ENCODE results near the gene GATA5. TPM values are rescaled to one million over a fixed set of nuclear protein-coding genes. Genes with fewer than 3 reads are reported as not detected.

GATA5 gene
- total and polyA plus RNA-seq, 8 donors, result 0.02 to 0.34 (median 0.15) TPM; not detected in 5

DNA sequence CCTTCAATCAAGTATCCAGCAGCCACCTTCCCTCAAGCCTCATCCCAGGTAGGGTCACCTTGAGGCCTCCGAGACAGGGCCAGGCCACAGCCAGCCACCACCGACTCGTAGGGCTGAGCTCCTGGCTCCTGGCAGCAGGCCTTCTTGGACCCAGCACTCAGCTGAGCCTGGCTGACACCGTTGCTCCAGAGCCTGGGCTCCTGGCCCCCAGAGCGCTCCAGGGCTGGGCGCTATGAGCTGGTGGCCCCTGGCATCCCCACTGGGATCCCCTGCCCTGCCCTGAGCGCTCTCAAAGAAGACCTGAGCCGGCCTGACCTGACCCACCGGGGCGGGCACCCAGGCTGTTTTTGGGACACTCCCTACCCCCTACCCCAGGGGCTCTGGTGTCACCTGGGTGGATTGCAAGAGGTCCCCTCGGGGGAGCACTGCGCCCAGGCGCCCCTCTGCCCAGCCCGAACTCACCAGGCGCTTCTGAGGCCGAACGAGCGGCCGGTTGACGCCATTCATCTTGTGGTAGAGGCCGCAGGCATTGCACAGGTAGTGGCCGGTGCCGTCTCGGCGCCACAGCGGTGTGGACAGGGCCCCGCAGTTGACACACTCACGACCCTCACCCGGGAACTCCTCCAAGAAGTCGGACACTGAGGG, 2.7 kb downstream of the GATA5 start:
- Histone ChIP-seq H3K27me3 (peaks cover 0 to 29% (median 9%) of the 10 kb centered on the region in 4 donors), H3K9me3 (no peaks in the 10 kb centered on the region), H3K4me3 (no peak overlapping the region), H3K4me1 (peaks cover 0 to 7% (median 0%) of the 10 kb centered on the region in 3 donors), H3K36me3 (no peaks in the 10 kb centered on the region), H3K27ac (no peak overlapping the region)
- TF ChIP-seq CTCF (IDR thresholded peaks at IDR 0.05), result no peak
- DNase-seq (no peak), ATAC-seq (no peak), FAIRE-seq (no peak)
- intact Hi-C loops (cut with DNase I), result no loop called here
- WGBS, 2 donors, result 78 to 82% methylated on average over 29 to 30 of the region's 30 CpGs

DNA sequence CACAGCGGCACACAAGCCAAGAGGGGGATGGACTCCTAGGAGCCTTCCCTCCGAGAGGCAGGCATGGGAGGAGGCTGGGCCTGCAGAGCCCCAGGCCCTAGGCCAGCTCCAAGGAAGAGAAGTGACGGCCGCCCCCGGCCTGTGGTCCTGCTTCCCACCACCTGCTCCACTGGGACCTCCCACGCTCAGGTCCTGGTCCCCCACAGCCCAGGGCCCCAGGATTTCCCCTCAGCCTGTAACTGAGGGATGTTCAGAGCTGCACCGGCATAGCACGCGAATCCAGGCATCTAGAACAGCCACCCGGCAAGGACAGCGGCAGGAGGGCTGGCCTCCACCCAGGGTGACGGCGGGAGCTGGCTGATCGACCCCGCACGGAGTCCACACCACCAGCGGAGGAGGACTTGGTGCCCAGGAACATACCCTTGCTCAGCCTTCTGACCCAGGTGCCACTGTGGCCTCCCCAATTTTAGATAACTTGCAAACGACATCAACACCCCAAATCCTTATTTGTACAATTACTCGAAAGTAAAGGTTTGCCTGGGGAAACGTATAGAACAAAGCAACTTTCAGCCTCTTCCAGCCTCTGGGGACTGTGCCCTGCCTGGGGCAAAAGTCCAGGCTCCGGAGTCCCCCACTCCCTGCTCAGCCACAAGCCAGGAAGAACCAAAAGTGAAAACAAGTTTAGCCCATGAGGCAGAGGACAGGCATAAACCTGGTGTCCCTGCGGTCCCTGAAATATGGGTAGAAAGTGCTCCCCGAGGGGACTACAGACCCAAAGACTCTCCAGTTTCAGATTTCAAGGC, 3.5 kb downstream of the GATA5 start:
- TF ChIP-seq CTCF (IDR thresholded peaks at IDR 0.05), result no peak
- Histone ChIP-seq H3K27me3 (peaks cover 0 to 22% (median 7%) of the 10 kb centered on the region in 4 donors), H3K9me3 (no peaks in the 10 kb centered on the region), H3K4me3 (no peak overlapping the region), H3K36me3 (no peaks in the 10 kb centered on the region), H3K27ac (no peak overlapping the region), H3K4me1 (peaks cover 0 to 7% (median 0%) of the 10 kb centered on the region in 3 donors)
- intact Hi-C loops (cut with DNase I), result no loop called here
- FAIRE-seq (no peak), ATAC-seq (no peak), DNase-seq (no peak)
- WGBS, 2 donors, result 82 to 86% methylated on average over 23 of the region's 23 CpGs

DNA sequence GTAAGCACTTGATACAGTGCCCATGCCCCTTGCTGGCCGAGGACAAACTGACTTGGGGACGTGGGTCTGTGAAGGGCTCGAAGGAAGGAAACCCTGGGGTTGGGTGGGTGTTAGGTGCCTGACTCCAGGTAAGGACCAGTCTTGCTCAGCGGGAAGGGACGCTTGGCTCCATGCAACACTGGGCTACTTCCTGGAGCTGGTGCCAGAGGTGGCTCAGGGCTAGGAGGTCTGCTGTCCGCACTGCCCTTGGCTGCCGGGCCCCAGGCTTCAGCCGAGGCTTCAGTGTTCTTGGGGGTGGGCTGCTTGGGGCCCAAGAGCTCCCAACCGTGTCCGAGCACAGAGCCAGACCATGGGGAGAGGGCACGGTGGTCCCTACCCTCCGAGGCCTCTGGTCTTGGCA, 5.3 kb downstream of the GATA5 start:
- WGBS, 2 donors, result 61 to 80% methylated on average over 11 to 12 of the region's 12 CpGs
- intact Hi-C loops (cut with DNase I), result no loop called here
- no peak overlapping the region for H3K4me3 ChIP-seq
- no peaks in the 10 kb centered on the region for H3K36me3 ChIP-seq
- no peak overlapping the region for H3K27ac ChIP-seq
- ATAC-seq (no peak), DNase-seq (no peak), FAIRE-seq (no peak)
- TF ChIP-seq CTCF (IDR thresholded peaks at IDR 0.05), result no peak
- no peaks in the 10 kb centered on the region for H3K4me1 ChIP-seq
- H3K9me3 ChIP-seq, result no peaks in the 10 kb centered on the region
- H3K27me3 ChIP-seq, result peaks cover 0 to 15% (median 5%) of the 10 kb centered on the region in 4 donors

DNA sequence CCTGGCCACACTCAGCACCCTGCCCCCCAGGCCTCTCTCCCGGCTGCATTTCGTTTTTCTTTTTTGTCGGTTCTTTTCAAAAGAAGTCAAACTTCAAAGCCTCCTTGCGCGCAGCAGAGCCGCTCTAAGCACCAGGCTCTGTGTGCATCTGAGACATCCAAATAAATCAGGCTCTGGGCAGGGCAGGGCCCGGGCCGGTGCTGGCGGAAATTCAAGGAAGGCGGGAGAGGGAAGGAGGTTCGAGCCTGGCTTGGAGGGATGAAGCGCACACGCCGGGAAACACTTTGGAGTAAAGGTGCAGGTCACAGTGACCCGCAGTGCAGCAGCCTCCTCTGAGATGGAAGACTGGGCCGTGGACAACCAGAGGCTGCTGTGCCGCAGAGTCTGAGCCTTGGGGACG, 5.8 kb downstream of the GATA5 start:
- Histone ChIP-seq H3K4me1 (no peaks in the 10 kb centered on the region), H3K27ac (no peak overlapping the region), H3K36me3 (no peaks in the 10 kb centered on the region), H3K4me3 (no peak overlapping the region), H3K9me3 (no peaks in the 10 kb centered on the region), H3K27me3 (peaks cover 0 to 11% (median 5%) of the 10 kb centered on the region in 4 donors)
- FAIRE-seq (no peak), DNase-seq (no peak), ATAC-seq (no peak)
- TF ChIP-seq CTCF (IDR thresholded peaks at IDR 0.05), result no peak
- intact Hi-C loops (cut with DNase I), result no loop called here
- WGBS, 2 donors, result 40 to 47% methylated on average over 18 of the region's 18 CpGs

DNA sequence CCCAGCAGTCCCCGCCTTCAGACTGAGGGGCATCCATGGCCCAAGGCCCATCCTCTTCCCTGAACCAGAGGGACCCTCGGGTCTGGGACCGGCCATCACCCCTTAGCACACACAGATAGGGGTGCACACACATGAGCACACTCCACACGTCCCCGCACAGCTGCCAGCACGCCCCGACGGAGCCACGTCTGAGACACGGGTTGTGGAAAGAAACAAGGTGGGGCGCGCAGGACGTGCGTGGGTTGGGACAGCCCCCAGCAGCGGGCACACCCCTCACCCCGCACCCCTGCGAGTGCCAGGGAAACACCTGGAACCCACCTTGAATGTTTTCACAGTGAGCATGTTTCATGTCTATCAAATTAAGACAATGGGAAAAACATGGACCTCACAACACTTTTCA, 6.4 kb downstream of the GATA5 start:
- DNase-seq (no peak), FAIRE-seq (no peak)
- no peak for TF ChIP-seq CTCF (IDR thresholded peaks at IDR 0.05)

More for the DNA sequence above, 6.4 kb downstream of the GATA5 start:
- Histone ChIP-seq H3K9me3 (no peaks in the 10 kb centered on the region), H3K27me3 (peaks cover 0 to 5% (median 1%) of the 10 kb centered on the region in 4 donors), H3K4me1 (no peaks in the 10 kb centered on the region), H3K36me3 (no peaks in the 10 kb centered on the region), H3K4me3 (no peak overlapping the region), H3K27ac (no peak overlapping the region)
- WGBS, 2 donors, result 70 to 74% methylated on average over 17 of the region's 17 CpGs
- intact Hi-C loops (cut with DNase I), result no loop called here
- no peak for ATAC-seq
